ENCODE data around the gene CTCFL.
"Not testable (repeated sequence)": the region's sequence is repeated elsewhere in the genome, so short reads cannot be mapped to it uniquely, and the experiment has no call there.

CTCFL gene

GRCh38 chr20:57485770-57486169, 39.2 kb downstream of the CTCFL start:
- no peak overlapping the region for H3K27ac ChIP-seq
- no peak for DNase-seq (ENCODE audit: low read depth, low spot score)

DNA sequence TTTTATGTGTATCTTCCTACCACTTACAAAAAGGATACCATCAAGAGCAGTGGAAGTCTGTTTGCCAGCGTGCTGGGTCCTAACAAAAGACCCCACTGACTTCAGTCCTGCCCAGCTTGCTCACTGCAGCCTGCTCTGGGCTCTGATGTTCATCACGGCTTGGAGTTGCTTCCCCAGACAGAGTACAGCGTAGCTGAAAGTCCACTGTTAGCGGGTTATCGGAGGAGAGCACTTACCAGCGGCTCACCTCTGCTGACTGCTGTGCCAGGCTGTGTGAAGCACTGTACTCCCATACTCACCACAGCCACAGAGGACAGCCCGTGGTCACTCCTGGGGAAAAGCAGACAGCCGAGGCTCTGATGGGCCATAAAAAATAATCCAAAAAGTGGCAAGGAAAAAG, 40.2 kb downstream of the CTCFL start:
- H3K27ac ChIP-seq = no peak overlapping the region
- DNase-seq (ENCODE audit: low read depth, low spot score) = no peak

DNA sequence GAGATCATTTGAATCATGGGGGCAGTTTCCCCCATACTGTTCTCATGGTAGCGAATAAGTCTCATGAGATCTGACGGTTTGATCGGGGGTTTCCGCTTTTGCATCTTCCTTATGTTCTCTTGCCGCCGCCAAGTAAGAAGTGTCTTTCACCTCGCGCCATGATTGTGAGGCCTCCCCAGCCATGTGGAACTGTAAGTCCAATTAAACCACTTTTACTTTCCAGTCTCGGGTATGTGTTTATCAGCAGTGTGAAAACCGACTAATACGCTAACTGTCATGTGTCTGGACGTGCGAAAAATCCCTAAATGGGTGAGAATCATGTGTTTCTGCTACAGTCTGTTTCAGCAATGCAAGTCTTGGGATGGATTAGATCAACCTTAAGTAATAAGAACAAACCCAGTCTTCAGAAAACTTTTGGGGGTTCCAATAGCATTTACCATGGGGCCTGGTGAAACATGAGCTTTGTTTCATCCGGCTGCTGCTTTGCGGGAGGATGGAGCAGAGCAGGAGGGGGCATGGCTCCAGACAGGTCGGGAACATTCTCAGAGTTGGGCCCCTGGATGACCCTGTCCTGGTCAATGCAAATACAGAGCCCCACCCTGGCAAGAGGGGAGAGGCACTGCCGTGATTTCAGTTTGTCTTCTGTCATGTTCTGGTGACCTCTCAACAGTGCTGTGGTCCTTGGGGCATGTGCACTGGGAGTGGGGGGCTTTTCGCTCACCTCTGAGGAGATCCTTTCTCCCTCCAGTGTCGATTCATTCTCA, 41.5 kb downstream of the CTCFL start:
- H3K27ac ChIP-seq = no peak overlapping the region
- no peak for DNase-seq (ENCODE audit: low read depth, low spot score)

DNA sequence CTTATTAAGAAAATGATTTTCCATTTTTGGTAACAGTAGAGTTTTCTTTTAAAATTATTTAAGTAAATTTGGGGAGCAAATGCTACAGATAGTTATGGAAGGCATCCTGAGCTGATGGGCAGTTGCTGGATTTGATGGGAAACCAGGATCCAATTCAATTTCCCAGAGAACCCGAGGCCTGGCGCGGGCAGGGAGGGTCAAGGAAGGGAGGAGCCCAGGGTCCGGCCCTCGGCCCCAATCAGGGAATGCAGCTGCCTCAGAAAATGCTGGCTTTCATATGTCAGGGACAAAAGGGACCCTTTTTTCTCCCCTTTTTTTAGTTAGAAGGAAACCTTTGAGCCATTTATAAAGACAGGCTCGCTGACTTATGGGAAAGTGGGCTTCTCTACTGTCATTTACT, 42.1 kb downstream of the CTCFL start:
- DNase-seq (ENCODE audit: low read depth, low spot score) = no peak
- no peak overlapping the region for H3K27ac ChIP-seq

DNA sequence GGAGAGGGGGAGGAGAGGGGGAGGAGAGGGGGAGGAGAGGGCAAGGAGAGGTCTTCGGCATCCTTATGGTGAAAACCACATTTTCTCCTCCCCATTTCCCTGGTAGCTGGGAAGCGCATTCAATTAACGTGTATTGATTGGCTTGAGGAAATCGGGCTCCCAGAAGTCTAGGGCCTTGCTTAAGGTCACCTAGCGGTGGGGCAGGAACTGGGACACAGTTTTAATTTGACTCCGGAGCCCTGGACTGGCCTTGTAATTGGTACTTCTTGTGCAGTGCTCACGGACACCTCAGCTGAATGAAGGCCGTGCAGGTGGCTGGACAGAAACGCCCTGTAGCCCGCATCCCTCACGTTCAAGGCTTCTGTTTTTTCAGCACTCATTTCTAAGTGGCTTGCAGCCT, 42.8 kb downstream of the CTCFL start:
- no peak overlapping the region for H3K27ac ChIP-seq
- no peak for DNase-seq (ENCODE audit: low read depth, low spot score)

DNA sequence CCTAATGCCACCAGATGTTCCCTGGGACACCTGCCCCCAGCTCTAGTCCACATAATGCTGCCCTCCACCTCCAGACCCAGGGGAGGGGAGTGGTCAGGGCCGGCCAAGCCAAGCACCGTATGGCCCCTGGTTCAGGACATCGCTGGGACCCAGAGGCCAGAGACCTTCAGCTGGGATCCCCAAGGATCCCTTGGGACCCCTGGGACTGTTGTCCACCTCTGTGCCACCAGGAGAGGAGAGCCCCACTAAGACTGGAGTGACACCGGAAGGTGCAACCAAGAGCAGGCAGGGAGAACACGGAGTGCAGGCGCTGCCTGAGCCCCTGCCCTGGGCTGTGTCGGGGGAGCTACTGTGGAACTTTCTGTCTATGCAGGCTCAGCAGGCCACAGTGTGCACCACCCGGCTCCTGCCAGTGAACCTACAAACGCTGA, 43.6 kb downstream of the CTCFL start:
- H3K27ac ChIP-seq = no peak overlapping the region
- DNase-seq (ENCODE audit: low read depth, low spot score) = no peak

- no peak for DNase-seq (ENCODE audit: low read depth, low spot score)
- no peak overlapping the region for H3K27ac ChIP-seq
Measured at GRCh38 chr20:57480444-57481160, 44.3 kb downstream of the CTCFL start.

DNA sequence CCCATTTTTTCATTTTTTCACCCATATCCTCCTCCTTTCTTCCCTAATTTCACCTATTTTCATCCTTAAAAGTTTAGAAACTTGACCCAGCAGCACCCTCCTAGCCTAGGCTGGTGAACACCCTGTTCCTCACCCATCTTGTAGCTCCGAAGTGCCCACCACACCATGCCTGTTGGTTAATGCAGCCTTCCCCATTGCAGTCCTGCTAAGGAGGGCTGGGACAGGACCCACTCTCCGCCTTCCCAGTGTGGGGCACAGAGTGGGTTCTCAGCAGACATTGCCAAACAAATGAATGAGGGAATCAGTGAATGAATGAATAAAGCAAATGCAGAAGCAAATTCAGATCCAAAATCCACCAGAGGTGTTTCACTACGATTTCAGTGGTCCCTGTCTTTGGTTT, 45.7 kb downstream of the CTCFL start:
- H3K27ac ChIP-seq = no peak overlapping the region
- no peak for DNase-seq (ENCODE audit: low read depth, low spot score)

GRCh38 chr20:57478176-57478575, 46.8 kb downstream of the CTCFL start:
- H3K27ac ChIP-seq = no peak overlapping the region
- DNase-seq (ENCODE audit: low read depth, low spot score) = no peak

DNA sequence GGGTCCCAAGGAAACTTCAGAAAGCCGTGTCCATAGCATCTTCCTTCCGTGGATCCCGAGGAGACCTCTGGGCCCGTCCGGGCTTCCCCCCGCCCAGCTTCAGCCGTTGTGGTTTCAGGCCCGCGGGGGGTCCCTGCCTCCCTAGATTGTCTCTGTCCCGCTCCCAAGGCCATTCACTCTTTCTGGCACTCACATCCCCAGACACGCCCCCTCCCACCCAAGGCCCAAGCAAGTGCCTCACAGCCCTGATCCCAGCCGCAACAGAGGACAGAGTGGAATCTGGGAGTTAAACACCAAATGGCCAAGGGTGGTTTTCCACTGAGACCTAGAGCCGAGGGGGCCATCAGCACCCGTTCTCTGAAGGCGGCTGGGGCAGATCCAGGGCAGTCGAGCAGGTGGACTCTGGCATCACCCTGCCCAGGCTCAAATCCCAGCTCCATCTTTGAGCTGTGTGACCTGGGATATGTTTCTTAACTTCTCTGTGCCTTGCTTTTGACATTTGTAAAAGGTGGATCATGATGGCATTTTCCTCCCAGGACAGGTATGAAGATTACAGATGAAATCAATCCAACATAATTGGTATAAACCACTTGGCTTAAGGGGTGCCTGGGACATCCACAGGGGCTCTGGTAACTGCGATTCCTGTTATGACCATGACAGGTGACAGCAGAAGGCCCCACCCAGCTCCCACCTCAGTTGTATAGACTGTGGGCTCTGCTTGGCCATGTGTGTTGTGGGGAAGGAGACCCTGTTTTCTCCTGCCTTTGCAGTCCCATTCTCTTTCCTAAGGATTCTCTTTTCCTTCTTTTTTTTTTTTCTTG, 48.1 kb downstream of the CTCFL start:
- no peak for DNase-seq (ENCODE audit: low read depth, low spot score)
- H3K27ac ChIP-seq = no peak overlapping the region

DNA sequence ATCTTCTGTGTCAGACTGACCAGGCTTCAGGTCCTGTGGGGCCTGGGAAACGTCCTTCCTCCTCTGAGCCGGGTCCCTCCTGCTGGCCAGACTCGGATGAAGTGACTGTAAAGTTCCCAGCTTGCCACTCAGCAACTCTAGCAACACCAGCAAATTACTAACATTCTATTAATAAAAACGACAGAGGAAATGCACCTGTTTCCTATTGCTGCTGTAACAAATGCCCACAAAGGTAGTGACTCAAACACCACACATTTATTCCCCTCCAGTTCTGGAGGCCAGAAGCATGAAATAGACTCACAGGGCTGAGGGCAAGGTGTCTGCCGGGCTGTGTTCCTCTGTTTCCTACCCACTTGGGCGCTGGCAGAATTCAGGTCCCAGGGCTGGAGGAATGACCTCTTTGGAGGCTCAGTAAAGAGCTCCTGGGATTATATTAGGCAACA, 48.8 kb downstream of the CTCFL start:
- DNase-seq (ENCODE audit: low read depth, low spot score) = no peak
- no peak overlapping the region for H3K27ac ChIP-seq

DNA sequence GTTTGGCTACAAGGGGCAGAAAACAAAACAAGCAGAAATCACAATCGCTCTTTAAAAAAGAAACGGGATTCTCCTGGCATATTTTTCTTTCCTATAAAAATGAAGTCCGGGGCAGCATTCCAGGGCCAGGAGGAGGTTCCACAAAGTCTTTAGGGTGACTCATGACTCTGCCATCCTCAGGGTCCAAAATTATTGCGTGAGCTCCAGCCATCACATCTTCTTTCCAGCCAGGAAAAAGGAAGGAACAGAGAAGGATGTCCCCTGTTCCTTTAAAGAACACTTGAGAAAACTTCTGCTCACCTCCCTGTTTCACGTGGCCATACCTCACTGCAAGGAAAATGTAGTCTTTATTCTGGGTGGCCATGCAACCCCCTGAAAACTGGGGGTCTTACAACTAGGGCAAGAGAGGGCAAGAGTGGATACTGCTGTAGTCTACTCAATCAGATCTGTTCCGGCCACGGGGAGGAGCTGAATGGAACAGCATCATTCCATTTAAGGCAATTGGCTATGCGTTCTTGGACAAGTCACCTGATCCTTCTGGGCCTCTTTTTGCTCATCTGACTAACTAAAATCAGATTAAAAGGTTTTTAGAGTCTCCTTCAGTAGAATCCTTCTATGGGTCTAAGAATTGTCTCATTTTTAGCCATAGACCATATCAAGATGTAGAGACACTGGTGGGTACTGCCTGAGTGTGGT, 49.4 kb downstream of the CTCFL start:
- no peak for DNase-seq (ENCODE audit: low read depth, low spot score)

GRCh38 chr20:57474816-57475215, 50.1 kb downstream of the CTCFL start:
- no peak for DNase-seq (ENCODE audit: low read depth, low spot score)
- no peak overlapping the region for H3K27ac ChIP-seq

More for the DNA sequence above, 49.4 kb downstream of the CTCFL start:
- H3K27ac ChIP-seq = no peak overlapping the region

GRCh38 chr20:57474205-57474604, 50.7 kb downstream of the CTCFL start:
- no peak overlapping the region for H3K27ac ChIP-seq
- no peak for DNase-seq (ENCODE audit: low read depth, low spot score)

GRCh38 chr20:57473246-57474048, 51.5 kb downstream of the CTCFL start:
- no peak overlapping the region for H3K27ac ChIP-seq
- DNase-seq (ENCODE audit: low read depth, low spot score) = no peak

GRCh38 chr20:57472474-57472873, 52.5 kb downstream of the CTCFL start:
- DNase-seq (ENCODE audit: low read depth, low spot score); H3K27ac ChIP-seq: not testable (repeated sequence)

DNA sequence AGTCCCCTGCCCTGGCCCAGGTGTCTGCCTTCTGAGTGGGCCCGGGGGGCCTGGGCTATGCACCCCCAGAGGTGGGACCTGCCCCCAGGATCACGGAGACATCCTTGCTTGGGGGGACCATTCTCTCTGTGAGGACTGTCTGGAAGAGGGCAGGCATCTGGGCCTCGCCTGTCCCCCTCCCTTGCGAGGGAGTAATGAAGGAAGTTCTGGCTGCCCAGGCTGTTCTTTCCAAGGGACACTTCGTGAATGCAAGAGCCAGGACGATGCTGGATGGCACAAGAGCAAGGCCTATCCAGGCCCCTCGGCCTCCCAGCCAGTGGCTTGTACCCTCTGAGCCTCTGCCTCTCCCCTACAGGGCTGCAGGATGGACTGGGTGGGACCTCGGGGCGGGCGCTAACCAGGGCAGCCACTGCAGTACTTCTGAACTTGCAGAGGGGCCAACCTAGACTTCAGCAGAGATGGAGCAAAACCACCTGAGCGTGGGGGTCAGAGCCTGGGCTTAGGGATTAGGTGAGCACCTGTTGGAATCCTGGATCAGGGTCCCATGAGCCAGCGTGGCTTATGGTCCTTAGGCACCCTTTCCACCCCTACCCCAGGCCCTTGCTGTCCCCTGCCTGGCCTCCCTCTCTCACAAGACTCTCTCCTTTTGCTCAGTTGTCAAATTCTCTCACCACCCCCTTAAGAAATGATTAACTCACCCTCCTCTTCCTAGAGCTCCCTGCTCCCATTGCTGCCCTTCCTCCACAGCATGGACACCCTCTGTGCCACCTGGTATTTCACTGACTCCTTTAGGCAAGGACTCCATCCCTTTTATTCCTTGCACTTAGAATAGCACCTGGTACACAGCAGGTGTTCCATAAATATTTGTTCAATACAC, 53.2 kb downstream of the CTCFL start:
- no peak overlapping the region for H3K27ac ChIP-seq
- no peak for DNase-seq (ENCODE audit: low read depth, low spot score)

DNA sequence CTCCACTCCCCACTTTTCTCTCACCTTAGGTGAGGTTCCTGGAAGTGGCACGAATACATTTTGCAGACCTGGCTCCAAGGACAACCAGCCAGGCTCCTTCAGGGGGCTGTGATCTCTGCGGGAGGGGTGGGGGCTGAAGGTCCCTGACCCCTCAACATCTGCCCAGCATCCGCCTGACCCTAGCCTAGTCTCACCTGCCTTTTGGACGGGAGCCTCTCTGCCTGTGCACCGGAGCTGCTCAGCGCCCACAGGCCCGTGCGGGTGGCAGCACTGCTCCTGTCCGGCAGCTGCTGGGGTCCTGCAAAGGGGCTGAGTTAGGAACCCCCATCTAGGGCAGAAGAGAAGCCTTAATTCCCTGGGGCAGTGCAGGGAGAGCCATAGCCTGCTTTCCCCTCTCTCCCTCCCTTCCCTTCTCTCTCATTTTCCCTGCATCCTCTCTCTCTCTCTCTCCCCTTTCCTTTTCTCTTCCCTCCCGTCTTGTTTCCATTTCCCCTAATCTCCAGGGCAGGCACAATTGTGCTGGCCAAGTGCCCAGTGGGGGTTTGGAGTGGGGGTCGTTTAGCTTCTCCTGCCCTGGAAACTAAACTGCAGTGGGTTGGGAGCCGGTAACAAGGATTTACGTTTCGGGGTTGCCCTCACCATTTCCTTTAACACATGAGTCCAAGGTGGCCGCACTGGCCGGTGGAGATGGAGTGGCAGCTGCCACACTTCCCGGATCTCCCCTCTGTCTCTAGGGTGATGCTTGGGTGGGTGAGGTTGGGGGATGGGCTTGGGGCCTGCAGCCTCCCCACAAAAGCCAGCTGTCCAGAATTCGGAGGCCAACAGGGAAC, 54.1 kb downstream of the CTCFL start:
- H3K27ac ChIP-seq = no peak overlapping the region
- DNase-seq (ENCODE audit: low read depth, low spot score) = no peak
